Measurements from ENCODE around the gene EML4.

GRCh38 chr2:42137125-42137841, 31.9 kb upstream of the EML4 start:
- TF ChIP-seq, protein P1, sequence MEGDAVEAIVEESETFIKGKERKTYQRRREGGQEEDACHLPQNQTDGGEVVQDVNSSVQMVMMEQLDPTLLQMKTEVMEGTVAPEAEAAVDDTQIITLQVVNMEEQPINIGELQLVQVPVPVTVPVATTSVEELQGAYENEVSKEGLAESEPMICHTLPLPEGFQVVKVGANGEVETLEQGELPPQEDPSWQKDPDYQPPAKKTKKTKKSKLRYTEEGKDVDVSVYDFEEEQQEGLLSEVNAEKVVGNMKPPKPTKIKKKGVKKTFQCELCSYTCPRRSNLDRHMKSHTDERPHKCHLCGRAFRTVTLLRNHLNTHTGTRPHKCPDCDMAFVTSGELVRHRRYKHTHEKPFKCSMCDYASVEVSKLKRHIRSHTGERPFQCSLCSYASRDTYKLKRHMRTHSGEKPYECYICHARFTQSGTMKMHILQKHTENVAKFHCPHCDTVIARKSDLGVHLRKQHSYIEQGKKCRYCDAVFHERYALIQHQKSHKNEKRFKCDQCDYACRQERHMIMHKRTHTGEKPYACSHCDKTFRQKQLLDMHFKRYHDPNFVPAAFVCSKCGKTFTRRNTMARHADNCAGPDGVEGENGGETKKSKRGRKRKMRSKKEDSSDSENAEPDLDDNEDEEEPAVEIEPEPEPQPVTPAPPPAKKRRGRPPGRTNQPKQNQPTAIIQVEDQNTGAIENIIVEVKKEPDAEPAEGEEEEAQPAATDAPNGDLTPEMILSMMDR (IDR thresholded peaks at IDR 0.05): no peak
- TF ChIP-seq POLR2A (IDR thresholded peaks at IDR 0.05; ENCODE audit: low read depth): no peak
- TF ChIP-seq POLR2AphosphoS5 (IDR thresholded peaks at IDR 0.05): no peak
